NCI-H524 treated with DMSO at 0.1 percent for 48 hours (cell line): Measurements from ENCODE around the gene GPR31.
"Not testable (repeated sequence)": the region's sequence is repeated elsewhere in the genome, so short reads cannot be mapped to it uniquely, and the experiment has no call there.

ENCODE experiments used
- DNase-seq: peaks from one replicate; lab custom pipeline; 2025; lab: John Stamatoyannopoulos, UW

Gene GPR31, protein sequence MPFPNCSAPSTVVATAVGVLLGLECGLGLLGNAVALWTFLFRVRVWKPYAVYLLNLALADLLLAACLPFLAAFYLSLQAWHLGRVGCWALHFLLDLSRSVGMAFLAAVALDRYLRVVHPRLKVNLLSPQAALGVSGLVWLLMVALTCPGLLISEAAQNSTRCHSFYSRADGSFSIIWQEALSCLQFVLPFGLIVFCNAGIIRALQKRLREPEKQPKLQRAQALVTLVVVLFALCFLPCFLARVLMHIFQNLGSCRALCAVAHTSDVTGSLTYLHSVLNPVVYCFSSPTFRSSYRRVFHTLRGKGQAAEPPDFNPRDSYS

DNA sequence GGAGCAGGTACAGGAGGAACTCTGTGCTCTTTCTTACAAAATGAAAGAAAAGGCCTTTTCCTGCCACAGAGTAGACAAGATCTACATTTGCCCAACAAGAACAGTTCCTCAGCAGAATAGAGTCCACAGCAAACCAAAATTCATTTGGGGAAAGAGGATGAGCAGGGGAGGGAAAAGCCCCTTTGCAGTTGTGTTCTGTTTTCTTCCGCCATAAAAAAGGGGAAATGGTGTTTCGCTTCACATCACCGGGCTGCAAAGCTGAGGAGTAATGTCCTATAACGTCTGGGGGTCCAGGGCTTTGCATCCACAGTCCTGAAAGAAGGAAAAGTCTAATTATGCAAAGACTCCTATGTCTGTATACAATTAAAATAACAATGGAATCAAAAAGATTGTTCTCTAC is at the start of gene GPR31:
Gene GPR31 (minus strand): TSS at position 118 of the 400 bp plus-strand sequence. CDS start 149 bp downstream, outside the sequence.
- no peak for DNase-seq

DNA sequence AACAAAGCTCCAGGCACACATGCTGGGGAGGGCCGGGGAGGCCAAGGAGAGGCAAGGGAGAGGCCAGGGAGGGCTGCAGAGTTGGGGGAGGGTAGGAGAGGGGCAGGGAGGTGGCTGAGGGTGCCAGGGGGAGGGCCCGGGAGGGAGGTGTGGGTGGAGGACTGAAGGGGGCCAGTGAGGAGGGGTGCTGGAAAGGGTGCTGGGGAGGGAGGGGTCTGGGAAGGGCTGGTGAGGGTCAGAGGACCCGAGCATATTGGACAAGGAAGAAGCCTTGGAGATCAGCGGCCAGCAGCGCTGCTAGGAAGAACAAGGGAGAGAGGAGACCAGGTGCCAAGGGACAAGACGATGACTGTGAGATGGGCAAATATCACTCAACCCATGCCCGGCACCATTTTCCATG is 49.7 kb upstream of the GPR31 start:
- no peak for DNase-seq

DNA sequence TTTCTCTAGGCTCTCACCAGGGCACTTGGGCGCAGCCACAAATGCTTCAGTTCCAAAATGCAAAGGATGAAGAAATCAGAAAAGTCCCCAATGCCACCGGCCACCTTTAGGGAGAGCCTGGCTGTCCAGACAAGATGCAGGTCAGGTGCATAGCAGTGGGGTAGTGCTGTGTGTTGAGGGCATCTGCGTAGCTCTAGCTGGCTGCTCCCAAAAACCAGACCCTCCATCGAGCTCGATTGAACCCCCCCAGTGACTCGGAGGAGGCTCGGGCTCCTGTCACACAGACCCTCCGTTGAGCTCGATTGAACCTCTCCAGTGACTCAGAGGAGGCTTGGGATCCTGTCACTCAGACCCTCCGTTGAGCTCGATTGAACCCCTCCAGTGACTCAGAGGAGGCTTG is 47.5 kb upstream of the GPR31 start:
- DNase-seq, result not testable (repeated sequence)

DNA sequence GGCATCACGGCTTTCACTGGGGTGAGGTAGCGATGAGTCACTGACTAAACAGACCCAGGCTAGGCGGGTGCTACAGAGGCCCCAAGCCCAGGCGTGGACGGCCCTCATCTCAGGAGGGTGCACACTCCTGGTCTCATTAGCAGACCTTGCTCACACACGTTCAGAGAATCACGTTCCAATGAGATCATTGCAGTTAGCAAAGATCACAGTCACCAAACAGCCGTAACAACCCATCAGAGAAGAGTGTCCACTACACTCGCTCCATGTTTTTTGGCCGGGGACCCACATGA is 46.2 kb upstream of the GPR31 start:
- not testable (repeated sequence) for DNase-seq

DNA sequence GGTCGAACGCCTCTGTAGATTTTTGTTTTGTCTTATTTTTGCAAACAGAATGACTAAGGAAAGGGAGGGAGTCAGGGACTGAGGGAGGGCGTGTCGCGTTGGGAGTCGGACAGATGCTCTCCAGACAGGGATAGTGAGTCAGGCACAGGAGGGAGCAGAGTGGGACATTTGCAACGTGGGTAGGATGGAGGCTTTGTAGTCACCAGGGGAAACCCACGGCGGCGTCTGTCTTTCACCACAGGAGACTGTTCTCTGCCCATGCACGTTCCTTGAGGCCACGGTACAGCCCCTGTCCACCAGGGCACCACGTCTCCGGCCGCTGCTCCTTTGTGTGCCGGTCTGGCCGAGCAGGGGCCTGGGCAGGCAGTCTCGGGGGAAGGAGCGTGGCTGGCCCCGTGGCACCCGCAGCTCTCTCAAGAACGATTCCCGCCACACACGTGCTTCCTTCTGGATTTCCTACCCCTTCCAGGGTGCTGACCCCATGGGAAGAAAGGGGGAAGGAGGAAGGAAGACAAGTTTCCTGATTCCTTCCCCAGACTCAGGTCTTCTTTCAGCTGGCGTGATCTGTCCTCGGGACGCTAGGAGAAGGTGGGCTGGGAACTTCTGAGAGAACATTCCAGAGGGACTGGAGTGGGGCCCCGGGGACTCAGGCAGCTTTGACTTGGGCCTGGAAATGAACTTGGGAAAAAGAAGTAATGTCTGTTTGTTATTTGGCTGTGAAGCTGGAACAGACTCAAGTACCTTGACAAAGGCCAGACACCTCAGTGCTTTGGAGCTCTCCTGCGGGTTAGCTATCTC is 45.7 kb upstream of the GPR31 start:
- not testable (repeated sequence) for DNase-seq

DNA sequence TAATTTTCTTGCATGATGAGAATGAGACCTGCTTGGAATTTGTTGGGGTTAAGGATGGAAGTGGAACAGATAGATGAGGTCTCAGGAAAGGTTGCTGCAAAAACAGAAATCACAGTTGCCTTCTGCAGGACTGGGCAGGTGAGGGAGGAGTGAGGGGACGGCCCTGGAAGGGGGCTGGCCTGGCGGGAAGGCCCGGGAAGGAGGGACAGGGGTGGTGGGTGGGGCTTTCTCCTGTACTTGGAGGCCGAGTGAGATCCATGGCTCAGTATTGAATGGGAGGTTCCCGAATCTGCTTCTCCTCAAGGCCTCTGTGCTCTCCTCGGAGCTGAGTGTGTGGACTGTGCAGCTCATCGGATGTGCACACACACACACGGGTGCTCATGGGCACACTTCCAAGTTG is 44.8 kb upstream of the GPR31 start:
- DNase-seq, result not testable (repeated sequence)

DNA sequence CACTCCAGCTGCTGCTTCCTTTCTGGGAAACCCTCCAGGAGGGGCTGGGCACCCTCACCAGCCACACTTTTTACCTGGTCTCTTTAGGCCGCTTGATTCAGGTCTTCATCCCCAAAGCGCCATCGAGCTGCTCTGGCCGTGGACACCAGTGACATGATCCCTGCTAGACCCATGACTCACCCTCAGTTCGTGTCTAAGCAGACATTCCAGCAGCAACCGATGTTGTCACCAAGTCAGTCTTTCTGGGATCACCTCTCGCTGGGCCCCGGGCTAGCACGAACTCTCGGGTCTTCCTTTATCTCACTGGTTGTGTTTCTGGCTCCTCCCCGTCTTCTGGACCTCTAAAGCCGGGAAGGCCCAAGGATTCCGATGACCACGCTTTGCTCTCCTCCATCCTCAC is 43.0 kb upstream of the GPR31 start:
- no peak for DNase-seq

DNA sequence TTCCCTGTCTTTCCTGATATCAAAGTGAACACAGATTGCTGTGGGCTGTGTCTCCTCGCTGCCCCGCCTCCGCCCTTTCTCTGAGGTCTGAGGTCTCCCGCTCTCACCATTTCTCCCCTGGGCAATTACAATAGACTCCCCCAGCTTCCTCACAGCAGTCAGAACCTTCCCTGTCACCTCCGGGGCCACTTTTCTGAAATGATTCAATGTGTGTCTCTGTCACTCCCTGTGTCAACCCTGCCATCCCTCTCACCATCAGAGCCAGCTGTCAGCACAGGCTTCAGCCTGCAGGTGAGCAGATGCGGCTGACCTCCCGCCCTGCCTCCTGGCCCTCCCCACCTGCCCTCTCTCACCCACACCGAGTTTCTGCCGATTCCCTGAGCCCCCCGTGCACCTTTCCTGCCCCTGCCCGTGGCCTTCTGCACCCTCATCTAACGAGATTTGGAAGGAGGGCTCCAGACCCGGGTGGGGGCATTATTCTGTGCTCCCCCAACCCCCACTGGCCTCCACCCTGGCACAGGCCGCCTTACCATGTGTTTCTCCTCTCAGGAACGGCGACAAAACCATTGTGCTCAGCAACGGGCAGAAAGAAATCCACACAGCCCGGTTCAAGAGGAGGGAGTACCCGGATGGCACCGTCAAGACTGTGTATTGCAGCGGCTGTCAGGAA is 38.3 kb upstream of the GPR31 start:
- not testable (repeated sequence) for DNase-seq

DNA sequence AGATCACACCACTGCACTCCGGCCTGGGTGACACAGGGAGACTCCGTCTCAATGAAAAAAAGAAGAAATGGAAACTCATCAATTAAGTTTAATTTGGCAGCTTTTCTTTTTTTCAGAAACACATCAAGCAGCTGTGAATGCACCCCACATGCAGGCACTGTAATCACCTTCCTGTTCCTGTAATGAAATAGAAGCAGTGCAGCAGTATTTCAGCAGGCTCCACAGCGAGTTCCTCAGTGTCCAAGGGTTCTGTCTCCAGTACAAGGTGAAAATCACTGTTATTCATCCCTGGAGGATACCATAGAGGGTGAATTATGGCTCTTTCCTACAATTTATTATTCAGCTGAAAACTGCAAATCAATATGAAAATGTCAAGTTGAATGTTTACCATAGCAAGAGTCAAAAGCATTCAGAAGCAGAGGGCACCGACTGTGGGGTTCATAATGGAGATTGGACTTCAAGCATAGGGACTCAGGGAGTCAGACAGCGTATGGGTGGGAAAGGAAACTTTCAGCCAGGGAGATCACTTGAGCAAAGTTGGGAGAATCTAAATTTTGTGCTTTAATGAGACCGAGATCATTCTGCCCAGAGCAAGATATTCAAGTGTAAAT is 35.8 kb upstream of the GPR31 start:
- DNase-seq, result not testable (repeated sequence)

DNA sequence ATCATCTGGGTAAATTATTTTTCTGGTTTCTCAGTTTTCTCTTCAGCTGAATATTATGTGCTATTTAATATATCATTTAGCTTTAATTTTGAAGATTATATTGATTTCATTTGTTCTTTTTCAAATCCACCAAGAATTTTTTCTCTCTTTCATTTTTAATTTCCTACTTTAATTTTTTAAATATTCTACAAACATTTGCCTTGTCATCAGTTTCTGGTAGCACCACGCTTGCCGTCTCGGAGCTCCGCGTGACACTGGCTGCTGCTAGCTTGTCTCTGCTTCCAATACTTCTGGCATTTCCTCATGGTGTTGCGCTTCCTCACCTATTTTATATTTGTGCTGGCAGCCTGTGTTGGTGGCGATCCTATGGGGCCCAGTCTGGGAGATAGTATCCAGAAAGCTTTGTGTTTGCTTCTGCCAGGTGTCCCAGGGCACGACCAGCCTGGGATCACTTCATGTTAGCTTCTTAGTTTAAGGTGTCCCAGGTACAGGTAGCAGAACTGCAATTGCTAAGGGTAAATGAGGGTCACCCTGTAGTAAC is 33.3 kb upstream of the GPR31 start:
- DNase-seq, result not testable (repeated sequence)

DNA sequence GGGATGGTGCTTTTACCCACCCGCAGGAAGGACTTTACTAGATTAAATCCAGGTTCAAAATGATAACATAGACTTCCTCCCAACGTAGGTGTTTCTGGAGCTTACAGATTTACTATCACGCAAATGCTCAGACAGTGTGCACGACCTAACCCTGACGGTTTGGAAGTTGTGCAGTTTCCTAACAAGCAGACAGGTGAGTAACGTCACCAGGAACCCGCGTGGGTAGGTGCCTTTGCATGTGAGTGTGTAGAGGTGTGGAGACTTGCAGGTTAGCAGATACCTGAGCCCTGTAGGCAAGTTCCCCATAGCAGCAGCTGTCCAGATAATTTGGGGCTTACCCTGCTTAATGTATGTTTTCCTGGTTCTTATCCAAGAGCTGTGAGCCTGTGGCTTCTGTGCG is 29.5 kb upstream of the GPR31 start:
- not testable (repeated sequence) for DNase-seq

DNA sequence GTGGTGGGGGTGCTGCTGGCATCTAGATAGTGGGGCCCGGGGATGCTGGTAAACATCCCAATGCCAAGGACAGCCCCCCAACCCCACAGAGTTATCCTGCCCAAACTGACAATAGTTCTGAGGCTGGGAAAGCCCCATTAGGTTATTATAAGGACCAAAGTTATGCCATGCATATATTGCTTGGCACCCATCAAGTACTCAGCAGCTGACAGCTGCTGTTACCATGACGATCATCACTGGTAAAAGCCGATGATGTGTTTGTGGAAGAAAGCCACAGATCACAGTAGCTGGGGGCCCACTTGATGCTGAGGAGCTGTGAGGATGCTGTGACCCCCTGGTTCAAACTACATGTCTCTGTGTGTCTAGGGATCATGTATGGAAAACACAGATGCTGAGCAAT is 27.3 kb upstream of the GPR31 start:
- not testable (repeated sequence) for DNase-seq

DNA sequence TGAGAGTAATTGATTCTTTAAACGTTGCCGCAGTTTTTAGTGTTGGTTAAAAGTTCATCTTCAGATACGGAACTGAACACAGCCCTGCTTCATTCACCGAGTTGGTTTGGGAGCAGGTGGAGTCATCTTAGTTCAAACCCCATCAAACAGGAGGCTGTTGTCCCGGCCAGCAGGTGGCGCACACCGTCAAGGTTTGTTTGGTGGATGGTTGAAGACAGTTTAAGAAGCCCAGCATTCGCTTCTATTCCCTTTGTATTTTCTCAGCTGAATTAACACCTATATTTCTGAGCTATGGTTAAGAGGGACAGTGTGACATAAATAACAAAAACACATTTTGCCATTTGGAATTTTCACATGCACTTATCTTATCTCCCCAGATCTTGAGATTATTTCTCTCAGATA is 25.1 kb upstream of the GPR31 start:
- not testable (repeated sequence) for DNase-seq

DNA sequence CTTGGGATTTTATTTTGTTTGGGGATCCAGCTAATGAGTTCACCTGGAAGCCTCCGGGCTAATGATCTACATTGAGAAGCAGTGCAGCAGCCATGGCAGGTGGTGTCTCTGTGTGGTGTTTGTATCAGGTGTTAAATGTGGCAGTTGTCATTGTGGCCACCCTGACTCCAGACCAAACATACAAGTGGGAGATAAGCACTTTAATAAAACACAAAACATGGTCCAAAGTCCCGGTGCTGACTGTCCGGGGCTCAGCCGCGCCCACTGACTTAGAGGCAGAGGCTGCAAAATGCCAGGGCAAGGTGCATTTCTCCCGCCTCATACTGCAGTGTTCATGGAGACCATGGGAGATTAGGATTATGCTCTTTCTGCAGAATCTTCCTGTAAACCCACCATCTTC is 23.6 kb upstream of the GPR31 start:
- not testable (repeated sequence) for DNase-seq

DNA sequence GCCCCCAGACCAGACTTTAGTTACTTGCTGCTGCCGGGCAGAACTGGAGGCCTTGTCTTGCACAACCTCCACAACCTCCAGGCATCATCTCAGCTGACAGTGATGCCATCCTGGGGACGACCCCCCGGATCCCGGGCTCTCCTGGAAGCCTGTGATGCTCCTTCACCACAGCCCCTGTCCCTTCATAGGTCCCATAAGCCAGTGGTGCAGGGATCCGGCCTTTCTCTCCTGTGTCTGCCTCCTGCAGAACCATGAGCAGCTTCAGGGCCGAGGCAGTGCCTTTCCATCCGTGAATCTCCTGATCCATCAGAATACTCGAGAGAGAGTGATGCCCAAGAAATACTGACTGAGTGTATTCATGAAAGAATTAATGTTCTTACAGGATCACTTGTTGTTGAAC is 22.3 kb upstream of the GPR31 start:
- DNase-seq, result not testable (repeated sequence)

DNA sequence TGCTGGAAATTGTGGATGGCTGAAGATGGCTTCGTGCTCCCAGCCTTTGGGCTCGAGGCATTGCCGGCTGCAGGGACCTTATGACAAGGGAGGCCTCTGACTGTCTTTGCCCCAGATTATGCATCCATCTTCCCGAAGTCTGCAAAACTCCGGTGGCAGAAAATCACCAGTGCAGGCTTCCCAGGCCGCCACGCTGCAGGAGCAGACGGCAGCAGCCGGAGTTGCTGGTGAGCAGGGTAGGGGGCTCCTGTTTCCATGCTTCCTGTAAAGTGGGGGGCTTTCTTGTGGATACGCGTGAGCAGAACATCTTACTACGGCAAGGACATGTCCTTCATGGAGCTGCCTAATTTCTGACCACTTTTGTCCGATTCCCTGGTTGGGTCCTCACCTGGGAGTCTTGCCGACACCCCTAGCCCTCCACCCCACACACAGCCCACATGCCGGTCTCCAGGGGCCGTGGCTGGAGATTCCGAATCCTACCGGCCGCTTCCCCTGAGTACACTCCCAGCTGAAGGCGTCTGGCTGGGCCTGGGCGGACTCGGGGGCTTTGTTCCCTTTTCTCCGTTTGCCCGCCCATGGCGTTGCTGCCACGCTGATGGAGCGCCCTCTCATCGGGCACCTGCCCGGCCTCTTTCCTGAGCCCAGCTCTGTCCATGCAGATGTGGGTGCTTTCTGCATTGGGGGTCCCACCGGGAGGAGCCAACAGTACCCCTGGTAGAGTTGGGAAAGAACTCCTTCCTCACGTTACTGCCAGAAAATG is 21.3 kb upstream of the GPR31 start:
- DNase-seq, result not testable (repeated sequence)

DNA sequence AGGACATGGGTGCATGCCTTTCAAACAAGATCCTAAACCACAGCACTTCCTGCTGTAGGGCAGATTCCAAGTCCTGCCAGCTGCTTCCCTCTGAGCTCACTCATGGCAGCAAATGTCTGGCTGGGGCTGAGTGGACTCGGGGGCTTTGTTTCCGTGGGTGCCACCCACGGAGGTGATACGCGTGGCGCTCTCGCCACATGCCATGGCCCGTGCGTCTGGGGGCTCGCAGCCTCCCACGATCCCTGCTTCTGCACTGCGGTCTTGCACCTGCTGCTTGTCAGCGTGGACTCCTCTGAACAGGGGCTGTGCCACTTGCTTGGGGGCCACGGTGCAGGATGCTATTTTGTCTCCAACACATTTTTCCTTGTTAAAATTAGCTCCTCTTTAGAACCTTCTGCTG is 19.5 kb upstream of the GPR31 start:
- DNase-seq, result not testable (repeated sequence)

DNA sequence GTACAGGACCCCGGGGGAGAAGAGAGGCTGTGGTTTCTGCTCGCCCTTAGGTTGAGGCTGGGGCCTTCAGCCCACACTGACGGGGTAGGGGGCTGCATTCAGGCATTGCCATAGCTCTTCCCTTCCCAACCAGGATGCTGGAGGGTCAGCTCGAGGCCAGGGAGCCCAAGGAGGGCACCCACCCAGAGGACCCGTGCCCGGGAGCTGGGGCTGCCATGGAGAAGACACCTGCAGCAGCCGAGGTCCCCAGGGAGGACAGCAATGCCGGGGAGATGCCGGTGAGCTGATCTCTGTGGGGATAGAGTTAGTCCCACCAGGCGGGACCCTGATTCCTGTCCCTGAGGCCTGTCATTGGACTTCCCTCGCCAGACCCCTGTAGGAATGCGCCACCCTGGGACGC is 14.2 kb upstream of the GPR31 start:
- DNase-seq, result not testable (repeated sequence)

DNA sequence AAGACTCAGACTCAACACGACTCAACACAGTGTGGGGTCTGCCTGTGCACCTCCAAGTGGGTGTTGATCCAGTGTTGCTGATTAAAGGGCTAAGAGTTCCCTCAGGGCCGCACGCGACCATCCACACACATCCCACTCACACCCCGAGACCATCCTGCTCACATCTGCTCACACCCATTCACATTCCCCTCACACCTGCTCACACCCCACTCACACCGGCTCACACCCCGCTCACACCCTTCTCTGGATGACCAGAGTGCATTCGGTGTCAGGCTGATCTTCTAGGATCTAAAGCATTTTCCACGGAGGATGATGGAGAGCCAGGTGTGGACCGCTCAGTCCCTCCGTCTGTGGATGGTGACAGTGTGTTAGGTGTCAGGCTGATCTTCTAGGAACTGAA is 13.5 kb upstream of the GPR31 start:
- DNase-seq, result not testable (repeated sequence)

DNA sequence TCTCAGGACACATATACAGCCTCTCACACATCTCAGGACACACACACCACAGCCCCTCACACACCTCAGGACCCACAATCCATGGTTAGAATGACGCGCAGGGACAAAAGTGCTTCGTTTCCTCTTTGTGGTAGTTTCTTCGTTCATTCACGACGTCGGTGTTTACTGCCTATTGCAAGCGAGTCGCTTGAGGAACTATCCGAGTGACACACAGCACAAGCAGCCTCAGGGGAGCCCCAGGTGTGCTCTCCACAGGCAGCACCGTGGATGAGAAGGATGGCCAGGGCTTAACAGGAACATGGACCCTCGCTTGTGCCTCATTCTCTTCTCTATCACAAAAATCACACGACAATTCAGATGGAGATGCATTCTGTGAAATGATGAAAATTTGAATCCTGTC is 12.1 kb upstream of the GPR31 start:
- not testable (repeated sequence) for DNase-seq

DNA sequence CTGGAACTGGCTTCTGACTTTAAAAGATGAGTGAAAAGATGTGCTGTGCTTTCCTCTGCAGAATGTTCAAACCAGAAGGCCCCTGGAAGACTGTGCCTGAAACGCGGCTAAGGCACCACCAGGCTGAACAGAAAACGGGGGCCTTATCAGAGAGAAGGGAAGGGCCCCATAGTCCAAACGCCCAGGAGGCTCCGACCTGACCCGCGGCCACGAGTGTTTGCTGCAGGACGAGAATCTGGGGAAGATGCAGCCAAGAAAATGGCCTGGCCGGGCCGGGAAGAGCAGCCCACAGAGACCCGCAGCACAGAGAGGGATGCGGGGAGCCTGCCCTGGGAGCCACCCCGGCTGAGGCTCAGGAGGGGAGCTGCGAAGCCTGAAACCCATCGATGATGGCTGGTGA is 10.5 kb upstream of the GPR31 start:
- not testable (repeated sequence) for DNase-seq
